Activated T-cell treated with anti-CD3 and anti-CD28 coated beads, Interleukin-2, amount 50 U/mL, for 48 hours (primary cell): ENCODE results near the gene CSH2.
"Not testable (repeated sequence)": the region's sequence is repeated elsewhere in the genome, so short reads cannot be mapped to it uniquely, and the experiment has no call there.

Experiments
- DNase-seq, 2 experiments: peaks; one replicate each; pipeline ENCODE4 v3.0.0-alpha.2; 2020

Gene CSH2

DNA sequence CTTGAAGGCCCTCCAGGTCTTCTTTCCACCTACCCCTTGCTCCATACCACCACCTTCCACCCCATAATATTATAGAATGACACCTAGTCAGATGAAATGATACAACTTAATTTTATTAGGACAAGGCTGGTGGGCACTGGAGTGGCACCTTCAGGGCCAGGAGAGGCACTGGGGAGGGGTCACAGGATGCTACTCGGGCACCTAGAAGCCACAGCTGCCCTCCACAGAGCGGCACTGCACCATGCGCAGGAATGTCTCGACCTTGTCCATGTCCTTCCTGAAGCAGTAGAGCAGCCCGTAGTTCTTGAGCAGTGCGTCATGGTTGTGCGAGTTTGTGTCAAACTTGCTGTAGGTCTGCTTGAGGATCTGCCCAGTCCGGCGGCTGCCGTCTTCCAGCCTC lies 21.3 kb upstream of the CSH2 start:
- DNase-seq = not testable (repeated sequence)

DNA sequence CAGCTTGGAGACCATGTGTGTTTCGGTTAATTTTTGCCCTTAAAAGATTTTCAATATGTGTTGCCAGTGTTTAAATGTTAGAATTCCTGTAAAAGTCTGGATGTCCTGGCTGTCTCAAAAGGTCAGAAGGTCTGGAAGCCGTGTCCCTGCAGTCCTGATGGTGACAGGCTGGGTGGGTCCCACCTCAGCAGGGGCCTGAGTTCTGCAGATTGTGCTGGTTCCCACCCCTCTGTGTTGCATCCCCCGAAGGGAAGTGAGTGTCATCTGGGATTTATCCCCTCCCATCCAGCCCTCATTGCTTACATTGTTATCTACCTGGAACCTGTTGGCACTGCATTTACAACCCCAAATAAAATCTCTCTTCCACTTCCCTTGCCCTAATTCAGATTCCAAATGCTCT lies 20.5 kb upstream of the CSH2 start:
- not testable (repeated sequence) for DNase-seq

DNA sequence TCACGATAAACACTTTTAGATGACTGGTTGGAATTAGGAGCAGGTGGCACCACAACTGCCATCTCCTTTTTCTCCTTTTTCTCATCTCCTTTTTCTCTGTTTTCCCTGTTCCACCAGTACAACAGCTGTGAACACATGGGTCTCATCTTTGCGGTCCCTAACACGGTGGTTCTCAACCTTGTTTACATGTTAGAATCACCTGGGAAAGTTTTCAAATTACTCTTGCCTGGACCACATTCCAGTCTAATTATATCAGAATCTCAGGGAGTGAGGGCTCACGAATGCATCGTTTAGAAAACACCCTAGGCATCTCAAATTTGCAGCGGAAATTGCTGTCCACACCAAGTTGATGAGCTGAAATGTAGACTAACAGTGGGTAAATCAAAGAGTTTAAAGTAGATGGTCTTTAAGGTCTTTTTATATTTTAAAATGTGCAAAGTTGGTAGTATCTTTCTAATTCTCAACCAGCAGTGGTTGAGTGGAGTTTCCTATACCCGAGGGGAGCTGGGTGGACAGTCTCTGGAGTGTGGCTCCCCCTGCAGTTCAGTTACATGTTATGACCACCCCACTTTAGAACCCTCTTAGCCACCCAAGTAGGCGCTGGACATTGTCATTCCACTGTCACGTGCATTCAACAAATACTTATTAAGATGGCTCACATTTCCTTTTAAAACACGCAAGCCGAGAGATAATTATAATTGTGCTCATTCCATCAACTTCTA lies 19.0 kb upstream of the CSH2 start:
- not testable (repeated sequence) for DNase-seq

DNA sequence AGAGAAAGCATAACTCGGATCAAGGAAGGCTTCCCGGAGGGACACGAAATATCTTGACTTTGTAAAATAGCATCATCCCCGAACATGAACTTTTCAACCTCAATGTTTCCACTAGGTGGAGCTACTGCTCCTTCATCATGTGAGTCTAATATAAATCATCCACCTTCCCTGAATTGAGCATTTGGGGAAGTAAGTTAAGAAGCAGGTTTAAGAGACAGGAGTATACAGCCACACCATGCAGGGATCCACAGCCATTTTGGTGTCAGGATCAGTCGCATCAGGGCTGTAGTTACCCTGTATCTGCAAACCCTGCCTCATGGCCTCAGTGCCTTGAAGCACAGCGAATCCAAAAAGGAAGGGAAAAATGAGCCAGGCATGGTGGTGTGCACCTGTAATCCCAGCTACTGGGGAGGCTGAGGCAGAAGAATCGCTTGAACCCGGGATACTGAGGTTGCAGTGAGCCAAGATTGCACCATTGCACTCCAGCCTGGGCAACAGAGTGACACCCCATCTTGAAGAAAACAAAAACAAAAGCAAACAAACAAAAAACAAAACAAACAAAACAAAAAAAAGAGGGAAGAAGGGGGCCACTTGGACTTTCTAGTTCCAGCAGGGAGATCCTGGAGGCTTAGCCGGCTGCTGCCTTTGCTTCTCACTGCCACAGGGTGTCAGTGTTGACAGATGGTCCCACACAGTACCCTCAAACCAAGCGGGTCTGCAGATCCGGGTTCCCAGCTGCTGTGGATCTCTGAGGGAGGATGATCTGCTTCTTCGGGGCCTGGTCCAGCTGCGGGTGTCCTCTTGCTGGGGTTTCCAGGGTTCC lies 15.8 kb upstream of the CSH2 start:
- DNase-seq = not testable (repeated sequence)

DNA sequence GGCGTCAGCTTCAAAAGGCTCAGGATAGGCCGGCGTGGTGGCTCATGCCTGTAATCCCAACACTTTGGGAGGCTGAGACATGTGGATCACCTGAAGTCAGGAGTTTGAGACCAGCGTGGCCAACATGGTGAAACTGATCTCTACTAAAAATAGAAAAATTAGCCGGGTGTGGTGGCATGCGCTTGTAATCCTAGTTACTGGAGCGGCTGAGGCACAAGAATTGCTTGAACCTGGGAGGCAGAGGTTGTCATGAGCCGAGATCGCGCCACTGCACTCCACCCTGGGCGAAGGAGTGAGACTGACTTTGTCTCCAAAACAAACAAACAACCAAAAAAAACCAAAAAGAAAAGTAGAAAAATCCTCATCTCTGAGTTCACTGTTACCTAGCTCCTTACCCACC lies 11.6 kb upstream of the CSH2 start:
- not testable (repeated sequence) for DNase-seq

DNA sequence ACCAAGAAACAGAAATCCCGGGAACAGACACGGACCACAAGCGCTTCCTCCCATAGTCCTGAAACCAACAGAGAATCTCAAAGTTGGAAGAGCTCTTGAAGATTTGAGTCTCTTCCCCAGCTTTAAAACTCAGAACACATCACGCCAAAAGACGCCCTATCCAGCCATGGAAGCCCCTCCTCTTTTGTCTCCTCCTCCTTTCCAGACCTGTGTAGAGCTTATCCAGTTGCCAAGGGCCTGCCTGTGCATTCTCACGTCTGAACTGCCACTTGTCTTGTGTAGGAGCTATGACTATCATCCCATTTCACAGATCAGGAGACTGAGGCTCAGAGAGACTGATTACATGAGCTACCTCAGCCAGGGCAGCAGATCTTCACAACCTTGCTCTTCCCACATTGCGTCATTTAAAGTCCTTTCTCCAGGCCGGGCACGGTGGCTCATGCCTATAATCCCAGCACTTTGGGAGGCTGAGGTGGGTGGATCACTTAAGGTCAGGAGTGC lies 9.2 kb upstream of the CSH2 start:
- DNase-seq = not testable (repeated sequence)

DNA sequence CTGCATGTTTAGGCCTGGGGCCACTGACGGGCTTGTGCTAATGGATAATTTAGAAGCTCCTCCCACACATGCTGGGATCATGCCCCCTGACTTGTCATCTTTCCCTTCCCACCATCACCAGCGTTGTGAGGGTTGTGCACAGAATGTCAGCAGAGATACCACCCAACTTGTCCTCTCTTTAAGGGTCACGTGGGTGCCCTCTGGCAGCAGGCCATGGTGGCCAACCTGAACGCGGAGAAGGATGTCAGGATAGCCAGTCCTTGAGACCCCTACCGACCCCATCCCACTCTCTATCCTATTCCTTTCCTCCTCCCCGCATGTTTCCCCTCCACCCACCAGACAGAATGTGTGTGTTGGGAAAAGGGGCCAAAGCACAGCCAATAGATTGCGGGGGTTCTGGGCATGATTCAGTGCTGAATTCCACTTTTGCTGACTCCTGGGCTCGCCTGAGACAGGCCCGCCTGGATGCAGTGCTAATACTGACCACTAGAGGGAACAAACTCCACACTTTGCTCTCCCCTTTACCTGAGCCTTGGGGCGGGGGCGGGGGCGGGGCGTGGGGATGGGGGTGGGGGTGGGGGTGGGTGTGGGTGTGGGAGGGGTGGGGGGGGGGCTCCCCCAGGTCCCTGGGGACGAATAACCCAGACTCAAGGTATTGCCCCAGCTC lies 8.6 kb upstream of the CSH2 start, which contains the start of gene GH2:
TSS of gene GH2 (minus strand) at position 10 of the 667 bp plus-strand sequence. CDS start 143 bp downstream, outside the sequence.
- peak; percentile 65 to 75 for DNase-seq

DNA sequence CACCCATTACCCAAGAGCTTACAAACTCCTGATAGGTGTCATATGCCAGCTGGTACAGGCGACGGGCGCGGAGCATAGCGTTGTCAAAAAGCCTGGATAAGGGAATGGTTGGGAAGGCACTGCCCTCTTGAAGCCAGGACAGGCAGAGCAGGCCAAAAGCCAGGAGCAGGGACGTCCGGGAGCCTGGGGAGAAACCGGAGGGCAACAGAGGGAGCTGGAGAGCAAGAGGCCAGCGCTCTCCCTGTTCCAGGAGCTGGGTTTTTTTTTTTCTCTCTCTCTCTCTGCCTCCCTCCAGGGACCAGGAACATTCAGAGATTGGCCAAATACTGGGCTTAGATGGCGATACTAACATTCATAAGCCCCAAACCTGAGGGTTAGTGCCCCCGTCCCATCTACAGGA lies 7.9 kb upstream of the CSH2 start:
- not testable (repeated sequence) for DNase-seq

DNA sequence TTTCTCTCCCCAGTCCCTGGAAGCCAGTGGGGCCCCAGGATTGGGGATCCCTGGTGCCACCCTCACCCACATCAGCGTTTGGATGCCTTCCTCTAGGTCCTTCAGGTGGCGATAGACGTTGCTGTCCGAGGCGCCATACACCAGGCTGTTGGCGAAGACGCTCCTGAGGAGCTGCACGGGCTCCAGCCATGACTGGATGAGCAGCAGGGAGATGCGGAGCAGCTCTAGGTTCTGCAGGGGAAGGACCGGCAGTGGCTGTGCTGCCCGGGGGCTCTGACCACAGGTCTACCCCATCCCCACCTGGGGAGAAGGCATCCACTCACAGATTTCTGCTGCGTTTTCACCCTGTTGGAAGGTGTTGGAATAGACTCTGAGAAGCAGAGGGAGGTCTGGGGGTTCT lies 7.2 kb upstream of the CSH2 start:
- DNase-seq = no peak

DNA sequence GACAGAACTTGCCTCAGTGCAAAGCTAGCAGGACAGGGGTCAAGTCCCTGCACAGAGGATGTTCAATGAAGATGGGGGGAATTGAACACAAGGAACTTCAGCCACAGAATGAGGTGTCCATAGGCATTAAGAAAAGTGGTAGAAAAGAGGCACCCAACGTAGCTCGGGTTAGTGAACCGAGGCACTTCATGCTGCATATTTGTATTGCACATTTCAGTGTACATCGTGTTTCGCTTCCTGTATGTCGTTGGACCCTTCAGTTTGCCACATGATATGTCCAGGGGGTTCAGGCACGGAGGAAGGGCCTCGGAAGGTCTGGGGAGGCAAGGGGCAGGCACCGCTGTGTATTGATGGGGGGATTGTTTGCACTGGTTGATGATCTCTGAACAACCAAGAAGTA lies 4.9 kb upstream of the CSH2 start:
- DNase-seq = not testable (repeated sequence)

DNA sequence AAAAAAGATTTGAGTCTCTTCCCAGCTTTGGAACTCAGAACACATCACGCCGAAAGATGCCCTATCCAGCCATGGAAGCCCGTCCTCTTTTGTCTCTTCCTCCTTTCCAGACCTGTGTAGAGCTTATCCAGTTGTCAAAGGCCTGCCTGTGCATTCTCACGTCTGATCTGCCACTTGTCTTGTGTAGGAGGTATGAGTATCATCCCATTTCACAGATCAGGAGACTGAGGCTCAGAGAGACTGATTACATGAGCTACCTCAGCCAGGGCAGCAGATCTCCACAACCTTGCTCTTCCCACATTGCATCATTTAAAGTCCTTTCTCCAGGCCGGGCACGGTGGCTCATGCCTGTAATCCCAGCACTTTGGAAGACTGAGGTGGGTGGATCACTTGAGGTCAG lies 1.2 kb upstream of the CSH2 start:
- DNase-seq = not testable (repeated sequence)

DNA sequence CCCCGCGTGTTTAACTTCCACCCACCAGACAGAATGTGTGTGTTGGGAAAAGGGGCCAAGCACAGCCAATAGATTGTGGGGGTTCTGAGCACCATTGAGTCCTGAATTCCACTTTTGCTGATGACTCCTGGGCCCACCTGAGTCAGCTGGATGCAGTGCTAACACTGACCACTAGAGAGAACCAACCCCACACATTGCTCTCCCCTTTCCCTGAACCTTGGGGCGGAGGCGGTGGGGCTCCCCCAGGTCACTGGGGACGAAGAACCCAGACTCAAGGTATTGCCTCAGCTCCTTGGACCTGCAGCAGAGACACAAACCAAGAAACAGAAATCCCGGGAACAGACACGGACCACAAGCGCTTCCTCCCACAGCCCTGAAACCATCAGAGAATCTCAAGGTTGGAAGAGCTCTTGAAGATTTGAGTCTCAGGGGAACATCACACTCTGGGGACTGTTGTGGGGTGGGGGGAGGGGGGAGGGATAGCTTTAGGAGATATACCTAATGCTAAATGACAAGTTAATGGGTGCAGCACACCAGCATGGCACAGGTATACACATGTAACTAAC lies 667 bp upstream of the CSH2 start:
- DNase-seq = not testable (repeated sequence)

DNA sequence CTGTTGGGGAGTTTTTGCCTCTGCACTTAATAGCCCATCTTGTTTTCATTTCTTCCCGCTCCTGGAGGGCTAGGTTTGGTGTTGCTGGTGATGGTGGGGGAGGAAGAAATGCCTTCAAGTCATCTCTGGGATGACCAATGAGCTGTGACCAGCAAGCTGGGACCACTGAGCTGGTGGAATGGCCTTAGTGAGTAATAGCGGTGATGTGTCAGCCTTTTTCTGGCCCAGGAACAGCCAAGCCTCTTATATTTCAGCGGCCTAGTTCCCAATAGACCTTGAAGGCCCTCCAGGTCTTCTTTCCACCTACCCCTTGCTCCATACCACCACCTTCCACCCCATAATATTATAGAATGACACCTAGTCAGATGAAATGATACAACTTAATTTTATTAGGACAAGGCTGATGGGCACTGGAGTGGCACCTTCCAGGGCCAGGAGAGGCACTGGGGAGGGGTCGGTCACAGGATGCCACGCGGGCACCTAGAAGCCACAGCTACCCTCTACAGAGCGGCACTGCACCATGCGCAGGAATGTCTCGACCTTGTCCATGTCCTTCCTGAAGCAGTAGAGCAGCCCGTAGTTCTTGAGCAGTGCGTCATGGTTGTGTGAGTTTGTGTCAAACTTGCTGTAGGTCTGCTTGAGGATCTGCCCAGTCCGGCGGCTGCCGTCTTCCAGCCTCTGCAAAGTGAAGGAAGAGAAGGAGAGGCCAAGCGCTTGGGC lies 1.7 kb downstream of the CSH2 start:
- DNase-seq = not testable (repeated sequence)

DNA sequence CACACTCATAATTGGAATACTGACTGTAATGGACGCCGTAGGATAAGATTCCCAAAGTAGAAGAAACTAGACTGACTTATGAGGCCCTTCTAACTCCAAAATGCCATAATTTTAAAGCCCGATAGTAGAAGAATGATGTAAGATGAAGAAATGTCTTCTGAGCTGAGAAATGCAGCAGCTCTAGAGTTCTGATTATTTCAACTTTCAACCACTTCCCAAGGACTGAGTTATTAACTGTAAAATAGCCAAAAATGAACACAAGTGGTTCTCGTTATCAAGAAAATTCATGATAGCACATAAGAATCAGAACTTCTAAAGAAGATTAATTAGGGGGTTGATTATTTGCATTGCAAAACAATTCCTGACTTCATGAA lies 3.2 kb downstream of the CSH2 start:
- not testable (repeated sequence) for DNase-seq

DNA sequence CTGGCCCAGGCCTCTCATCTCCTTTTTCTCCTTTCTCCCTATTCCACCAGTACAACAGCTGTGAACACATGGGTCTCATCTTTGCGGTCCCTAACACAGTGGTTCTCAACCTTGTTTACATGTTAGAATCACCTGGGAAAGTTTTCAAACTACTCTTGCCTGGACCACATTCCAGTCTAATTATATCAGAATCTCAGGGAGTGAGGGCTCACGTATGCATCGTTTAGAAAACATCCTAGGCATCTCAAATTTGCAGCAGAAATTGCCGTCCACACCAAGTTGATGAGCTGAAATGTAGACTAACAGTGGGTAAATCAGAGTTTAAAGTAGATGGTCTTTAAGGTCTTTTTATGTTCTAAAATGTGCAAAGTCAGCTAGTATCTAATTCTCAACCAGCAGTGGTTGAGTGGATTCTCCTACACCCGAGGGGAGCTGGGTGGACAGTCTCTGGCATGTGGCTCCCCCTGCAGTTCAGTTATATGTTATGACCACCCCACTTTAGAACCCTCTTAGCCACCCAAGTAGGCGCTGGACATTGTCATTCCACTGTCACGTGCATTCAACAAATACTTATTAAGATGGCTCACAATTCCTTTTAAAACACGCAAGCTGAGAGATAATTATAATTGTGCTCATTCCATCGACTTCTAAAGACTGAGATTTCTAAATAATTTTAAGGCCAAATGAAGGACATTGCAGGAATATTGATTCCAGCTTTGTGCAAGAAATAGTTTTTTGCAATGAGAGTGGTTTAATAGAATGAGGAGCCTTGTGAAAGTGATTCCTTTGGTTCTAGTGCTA lies 3.8 kb downstream of the CSH2 start:
- DNase-seq = not testable (repeated sequence)

DNA sequence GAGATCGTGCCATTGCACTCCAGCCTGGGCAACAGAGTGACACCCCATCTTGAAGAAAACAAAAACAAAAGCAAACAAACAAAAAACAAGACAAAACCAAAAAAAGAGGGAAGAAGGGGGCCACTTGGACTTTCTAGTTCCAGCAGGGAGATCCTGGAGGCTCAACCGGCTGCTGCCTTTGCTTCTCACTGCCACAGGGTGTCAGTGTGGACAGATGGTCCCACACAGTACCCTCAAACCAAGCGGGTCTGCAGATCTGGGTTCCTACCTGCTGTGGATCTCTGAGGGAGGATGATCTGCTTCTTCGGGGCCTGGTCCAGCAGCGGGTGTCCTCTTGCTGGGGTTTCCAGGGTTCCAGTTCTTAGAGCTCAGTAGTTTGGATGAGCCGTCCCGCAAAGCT lies 6.9 kb downstream of the CSH2 start:
- not testable (repeated sequence) for DNase-seq

DNA sequence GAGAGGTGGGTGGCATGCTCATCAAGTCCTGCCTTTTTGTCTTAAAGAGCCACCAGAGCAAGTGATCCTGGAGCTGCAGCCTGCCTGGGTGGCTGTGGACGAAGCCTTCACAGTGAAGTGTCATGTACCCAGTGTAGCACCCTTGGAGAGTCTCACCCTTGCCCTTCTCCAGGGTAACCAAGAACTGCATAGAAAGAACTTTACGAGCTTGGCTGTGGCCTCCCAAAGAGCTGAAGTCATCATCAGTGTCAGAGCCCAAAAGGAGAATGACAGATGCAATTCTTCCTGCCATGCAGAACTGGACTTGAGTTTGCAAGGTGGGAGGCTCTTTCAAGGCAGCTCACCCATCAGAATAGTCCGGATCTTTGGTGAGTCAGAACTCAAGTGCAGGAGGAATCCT lies 14.2 kb downstream of the CSH2 start:
- no peak for DNase-seq

DNA sequence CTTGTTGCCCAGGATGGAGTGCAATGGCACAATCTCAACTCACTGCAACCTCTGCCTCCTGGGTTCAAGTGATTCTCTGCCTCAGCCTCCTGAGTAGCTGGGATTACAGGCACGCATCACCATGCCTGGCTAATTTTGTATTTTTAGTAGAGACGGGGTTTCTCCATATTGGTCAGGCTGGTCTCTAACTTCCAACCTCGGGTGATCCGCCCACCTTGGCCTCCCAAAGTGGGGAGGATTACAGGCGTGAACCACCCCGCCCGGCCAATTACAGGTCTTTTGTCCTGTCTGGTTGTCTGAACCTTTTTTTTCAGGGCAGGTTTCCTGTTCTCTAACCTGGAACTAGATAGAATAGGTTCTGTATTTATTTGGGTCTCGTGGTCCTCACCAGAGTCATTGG lies 17.1 kb downstream of the CSH2 start:
- not testable (repeated sequence) for DNase-seq

DNA sequence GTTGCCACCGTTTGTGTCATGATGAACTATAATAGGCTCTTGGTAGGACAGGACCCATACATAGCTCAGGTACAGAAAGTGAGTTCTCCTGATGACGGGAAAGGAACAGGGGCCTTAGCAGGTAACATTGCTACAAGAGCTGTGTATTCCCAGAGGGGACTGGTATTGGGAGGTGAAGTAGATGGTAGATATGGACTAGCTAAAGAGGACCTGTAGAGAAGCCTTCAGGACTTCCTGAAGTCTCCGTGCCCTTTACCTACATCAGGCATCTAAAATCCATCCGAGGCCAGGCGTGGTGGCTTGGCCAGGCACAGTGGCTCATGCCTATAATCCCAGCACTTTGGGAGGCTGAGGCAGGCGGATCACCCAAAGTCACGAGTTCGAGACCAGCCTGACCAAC lies 18.3 kb downstream of the CSH2 start:
- DNase-seq = no peak

DNA sequence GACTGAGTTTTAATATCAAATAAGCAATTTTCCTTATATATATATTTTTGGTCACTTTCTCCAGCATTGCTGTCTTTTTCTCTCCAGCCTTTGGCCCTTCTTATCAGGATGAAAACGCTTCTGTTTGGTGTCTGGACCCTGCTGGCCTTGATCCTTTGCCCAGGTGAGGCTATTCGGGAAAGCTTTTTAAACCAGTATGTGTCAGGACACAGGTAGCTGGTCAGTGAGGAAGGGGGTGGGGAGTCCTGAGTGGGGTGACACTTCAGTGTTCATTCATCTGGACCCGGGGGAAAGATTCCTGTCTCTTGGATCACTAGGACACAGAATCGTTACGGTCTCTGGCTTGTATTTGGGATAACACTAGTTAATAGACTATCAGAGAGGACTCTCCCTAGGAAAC lies 18.8 kb downstream of the CSH2 start:
- no peak for DNase-seq

DNA sequence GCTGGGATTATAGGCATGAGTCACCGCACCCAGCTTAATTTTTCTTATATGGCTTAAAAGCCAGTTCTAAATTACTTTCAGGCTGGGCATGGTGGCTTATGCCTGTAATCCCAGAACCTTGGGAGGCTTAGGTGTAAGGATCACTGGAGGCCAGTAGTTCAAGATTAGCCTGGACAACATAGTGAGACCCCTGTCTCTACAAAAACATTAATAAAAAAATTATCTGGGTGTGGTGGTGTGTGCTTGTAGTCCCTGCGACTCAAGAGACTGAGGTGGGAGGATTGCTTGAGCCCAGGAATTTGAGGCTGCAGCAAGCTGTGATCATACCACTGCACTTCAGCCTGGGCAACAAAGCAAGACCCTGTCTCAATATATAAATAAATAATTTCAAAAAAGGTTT lies 20.2 kb downstream of the CSH2 start:
- DNase-seq = no peak

DNA sequence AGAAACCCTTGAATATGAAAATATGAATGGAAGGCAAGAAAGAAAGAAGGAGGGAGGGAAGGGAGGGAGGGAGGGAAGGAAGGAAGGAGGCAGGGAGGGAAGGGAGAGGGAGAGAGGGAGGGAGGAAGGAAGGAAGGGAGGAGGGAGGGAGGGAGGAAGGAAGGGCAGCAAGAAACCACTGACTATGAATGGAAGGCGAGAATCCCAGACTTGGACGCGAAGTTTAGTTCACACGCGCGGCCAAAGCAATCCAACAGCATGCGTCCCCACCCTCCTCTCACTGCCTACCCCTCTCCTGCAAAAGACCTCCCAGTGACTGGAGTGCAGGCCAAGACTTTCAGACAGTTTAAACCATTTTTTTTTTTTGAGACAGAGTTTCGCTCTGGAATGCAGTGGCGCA lies 23.1 kb downstream of the CSH2 start:
- DNase-seq = no peak
